ENCODE data around the gene BCL6.

BCL6 gene

DNA sequence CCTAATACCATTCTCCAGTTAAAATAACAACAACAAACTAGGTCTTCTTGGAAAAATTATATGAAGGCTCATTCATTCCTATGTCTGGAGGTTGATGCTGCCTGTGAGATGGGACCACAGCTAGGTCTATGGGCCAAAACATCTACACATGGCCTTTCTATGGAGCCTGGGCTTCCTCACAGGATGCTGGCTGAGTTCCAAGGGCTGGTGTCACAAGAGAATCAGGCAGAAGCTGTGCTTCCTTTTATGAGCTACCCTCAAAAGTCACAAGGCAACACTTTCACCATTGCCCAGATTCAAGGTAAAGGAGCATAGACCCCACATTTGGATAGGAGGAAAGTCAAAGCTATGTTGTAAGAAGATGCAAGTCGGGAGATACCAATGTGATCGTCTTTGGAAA is 38.3 kb downstream of the BCL6 start:
- Histone ChIP-seq H3K4me2 (ENCODE audit: low read depth, low read length, poor library complexity, severe bottlenecking) (no peak overlapping the region), H3K4me3 (ENCODE audit: low read length, poor library complexity, severe bottlenecking) (no peak overlapping the region), H3K4me1 (ENCODE audit: insufficient read depth, low read length, poor library complexity, severe bottlenecking) (no peaks in the 10 kb centered on the region), H3K9me2 (replicated peaks; ENCODE audit: low read depth, low read length) (no peaks in the 10 kb centered on the region), H3K27me3 (ENCODE audit: insufficient read depth, low read length, poor library complexity, severe bottlenecking) (no peaks in the 10 kb centered on the region), H3K9me3 (ENCODE audit: insufficient read depth, low read depth, low read length) (no peaks in the 10 kb centered on the region), H3K9ac (ENCODE audit: low read depth, low read length, poor library complexity, severe bottlenecking) (no peak overlapping the region), H2AFZ (ENCODE audit: low read length) (no peak overlapping the region), H4K20me1 (ENCODE audit: insufficient read depth, low read length, poor library complexity, severe bottlenecking) (no peaks in the 10 kb centered on the region), H3F3A (ENCODE audit: low read depth) (no peaks in the 10 kb centered on the region), H3K36me3 (ENCODE audit: insufficient read depth, low read length) (no peaks in the 10 kb centered on the region), H3K79me2 (ENCODE audit: insufficient read depth, low read length) (no peaks in the 10 kb centered on the region)
- TF ChIP-seq, protein P1, sequence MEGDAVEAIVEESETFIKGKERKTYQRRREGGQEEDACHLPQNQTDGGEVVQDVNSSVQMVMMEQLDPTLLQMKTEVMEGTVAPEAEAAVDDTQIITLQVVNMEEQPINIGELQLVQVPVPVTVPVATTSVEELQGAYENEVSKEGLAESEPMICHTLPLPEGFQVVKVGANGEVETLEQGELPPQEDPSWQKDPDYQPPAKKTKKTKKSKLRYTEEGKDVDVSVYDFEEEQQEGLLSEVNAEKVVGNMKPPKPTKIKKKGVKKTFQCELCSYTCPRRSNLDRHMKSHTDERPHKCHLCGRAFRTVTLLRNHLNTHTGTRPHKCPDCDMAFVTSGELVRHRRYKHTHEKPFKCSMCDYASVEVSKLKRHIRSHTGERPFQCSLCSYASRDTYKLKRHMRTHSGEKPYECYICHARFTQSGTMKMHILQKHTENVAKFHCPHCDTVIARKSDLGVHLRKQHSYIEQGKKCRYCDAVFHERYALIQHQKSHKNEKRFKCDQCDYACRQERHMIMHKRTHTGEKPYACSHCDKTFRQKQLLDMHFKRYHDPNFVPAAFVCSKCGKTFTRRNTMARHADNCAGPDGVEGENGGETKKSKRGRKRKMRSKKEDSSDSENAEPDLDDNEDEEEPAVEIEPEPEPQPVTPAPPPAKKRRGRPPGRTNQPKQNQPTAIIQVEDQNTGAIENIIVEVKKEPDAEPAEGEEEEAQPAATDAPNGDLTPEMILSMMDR (conservative IDR thresholded peaks at IDR 0.05; ENCODE audit: low read length), result no peak

DNA sequence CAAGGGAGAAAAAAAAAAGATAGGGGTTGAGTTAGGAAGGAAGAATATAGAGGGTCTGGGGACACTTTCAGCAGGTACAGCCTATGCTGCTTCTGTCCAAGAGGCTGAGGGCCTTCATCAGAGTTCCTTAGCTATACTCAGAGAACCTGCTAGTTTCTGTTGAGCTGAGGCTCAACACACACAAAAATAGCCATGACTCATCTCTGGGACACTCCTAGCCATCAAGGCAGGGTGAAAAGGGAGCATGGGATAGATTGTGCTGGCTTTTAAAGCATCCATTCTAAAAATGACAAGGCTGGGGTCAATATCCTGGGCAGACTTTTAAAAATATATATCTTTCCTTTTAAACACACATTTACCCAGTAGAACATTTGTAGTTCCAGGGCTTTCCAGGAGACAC is 40.1 kb downstream of the BCL6 start:
- H3K79me2 ChIP-seq (ENCODE audit: insufficient read depth, low read length), result no peaks in the 10 kb centered on the region
- H3K9me2 ChIP-seq (replicated peaks; ENCODE audit: low read depth, low read length), result no peaks in the 10 kb centered on the region
- no peaks in the 10 kb centered on the region for H3K4me1 ChIP-seq (ENCODE audit: insufficient read depth, low read length, poor library complexity, severe bottlenecking)
- no peaks in the 10 kb centered on the region for H3F3A ChIP-seq (ENCODE audit: low read depth)
- no peaks in the 10 kb centered on the region for H4K20me1 ChIP-seq (ENCODE audit: insufficient read depth, low read length, poor library complexity, severe bottlenecking)
- no peak overlapping the region for H3K4me2 ChIP-seq (ENCODE audit: low read depth, low read length, poor library complexity, severe bottlenecking)
- TF ChIP-seq, protein P1 (conservative IDR thresholded peaks at IDR 0.05; ENCODE audit: low read length), result no peak
- TF ChIP-seq EZH2phosphoT487 (IDR thresholded peaks at IDR 0.05; ENCODE audit: borderline replicate concordance), result no peak
- H3K9me3 ChIP-seq (ENCODE audit: insufficient read depth, low read depth, low read length), result no peaks in the 10 kb centered on the region
- H3K9ac ChIP-seq (ENCODE audit: low read depth, low read length, poor library complexity, severe bottlenecking), result no peak overlapping the region
- H3K36me3 ChIP-seq (ENCODE audit: insufficient read depth, low read length), result no peaks in the 10 kb centered on the region
- no peak overlapping the region for H2AFZ ChIP-seq (ENCODE audit: low read length)
- no peak overlapping the region for H3K4me3 ChIP-seq (ENCODE audit: low read length, poor library complexity, severe bottlenecking)
- no peaks in the 10 kb centered on the region for H3K27me3 ChIP-seq (ENCODE audit: insufficient read depth, low read length, poor library complexity, severe bottlenecking)

DNA sequence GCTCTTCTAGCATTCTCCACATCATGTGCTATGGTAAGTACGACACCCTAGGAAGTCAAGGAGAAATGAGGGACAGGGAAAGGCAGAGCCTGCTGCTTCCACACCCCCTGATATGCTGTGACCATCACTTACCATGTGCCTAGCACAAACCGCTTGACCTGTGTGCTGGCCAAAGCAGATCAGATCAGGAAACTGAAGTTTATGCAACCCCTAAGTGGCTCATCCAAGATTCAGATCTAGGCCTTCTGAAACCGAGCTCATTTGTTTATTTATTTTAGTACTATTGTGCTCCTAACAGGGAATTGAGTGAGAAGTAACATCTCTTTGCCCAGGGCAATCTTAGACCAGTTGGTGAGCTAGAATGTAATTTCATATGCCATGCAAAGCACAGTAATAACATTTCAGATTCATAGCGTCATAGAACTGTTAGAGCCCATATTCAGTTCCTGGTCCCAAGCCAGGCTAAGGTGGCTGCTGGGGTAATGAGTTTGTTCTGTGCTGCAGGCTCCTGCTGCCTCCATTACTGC is 42.7 kb downstream of the BCL6 start, which contains the start of gene RTP2:
Gene RTP2 (minus strand): TSS at position 51 of the 527 bp plus-strand sequence. CDS start 429 bp downstream, outside the sequence.
- no peak within 1 kb of the TSS for H3K9ac ChIP-seq (ENCODE audit: low read depth, low read length, poor library complexity, severe bottlenecking)
- H2AFZ ChIP-seq (ENCODE audit: low read length), result no peak within 1 kb of the TSS

More for the DNA sequence above, 42.7 kb downstream of the BCL6 start, which contains the start of gene RTP2:
- Histone ChIP-seq H3K4me3 (ENCODE audit: low read length, poor library complexity, severe bottlenecking) (no peak within 1 kb of the TSS), H3K4me1 (ENCODE audit: insufficient read depth, low read length, poor library complexity, severe bottlenecking) (no peaks in the 10 kb centered on the region), H3K4me2 (ENCODE audit: low read depth, low read length, poor library complexity, severe bottlenecking) (no peak within 1 kb of the TSS), H3K36me3 (ENCODE audit: insufficient read depth, low read length) (no peaks in the 10 kb centered on the region), H3K79me2 (ENCODE audit: insufficient read depth, low read length) (no peaks in the 10 kb centered on the region), H3K27me3 (ENCODE audit: insufficient read depth, low read length, poor library complexity, severe bottlenecking) (no peaks in the 10 kb centered on the region), H3K9me2 (replicated peaks; ENCODE audit: low read depth, low read length) (no peaks in the 10 kb centered on the region), H4K20me1 (ENCODE audit: insufficient read depth, low read length, poor library complexity, severe bottlenecking) (no peaks in the 10 kb centered on the region), H3K9me3 (ENCODE audit: insufficient read depth, low read depth, low read length) (no peaks in the 10 kb centered on the region), H3F3A (ENCODE audit: low read depth) (no peaks in the 10 kb centered on the region)
- TF ChIP-seq EZH2phosphoT487 (IDR thresholded peaks at IDR 0.05; ENCODE audit: borderline replicate concordance), result no peak
- TF ChIP-seq, protein P1 (conservative IDR thresholded peaks at IDR 0.05; ENCODE audit: low read length), result no peak
